IMR-90 (cell line): ENCODE results near the gene ZNF207. TPM values are rescaled to one million over a fixed set of nuclear protein-coding genes. Genes with fewer than 3 reads are reported as not detected.

Source experiments
- ATAC-seq: fragments of 200-7000 bp; cut with Tn5 transposase; 2 replicates; pipeline ENCODE4 v1.9.1; 2020; ENCODE audit warnings: low read depth, mild to moderate bottlenecking, moderate library complexity
- BruUV-seq: library from RNA; stranded (reverse); fragments of 400-500 nt; replicated peaks from 2 replicates; lab custom pipeline; 2021; lab: Mats Ljungman, UMichigan
- CTCF ChIA-PET: fragments of 300-600 bp; formaldehyde crosslinking; extraction: SDS; loops from one replicate; lab custom pipeline; 2021; ENCODE audit warnings: antibody characterized with exemption; lab: Yijun Ruan, JAX
- POLR2A ChIA-PET: fragments of 300-600 bp; sonication (Branson Sonifier 250); formaldehyde crosslinking; loops from one replicate; lab custom pipeline; 2022; ENCODE audit warnings: antibody characterized with exemption; ENCODE audit not compliant: unreplicated experiment; lab: Charles Lee
- DNase-seq: peaks from one replicate; pipeline ENCODE4 v3.0.0; 2013
- H2AFZ ChIP-seq: replicated peaks from 2 replicates; pipeline ENCODE3; 2013; ENCODE audit warnings: low read length, mild to moderate bottlenecking; ENCODE audit not compliant: poor library complexity
- H2AK5ac ChIP-seq: 2 replicates; pipeline ENCODE4 v1.6.1; 2013; ENCODE audit warnings: low read depth, low read length, inconsistent platforms
- H2AK9ac ChIP-seq: replicated peaks from 2 replicates; pipeline ENCODE3; 2013; ENCODE audit warnings: mild to moderate bottlenecking, low read depth, low read length, moderate library complexity; ENCODE audit not compliant: poor library complexity
- H2BK120ac ChIP-seq: 2 replicates; pipeline ENCODE4 v1.6.1; 2013; ENCODE audit warnings: low read depth, low read length, inconsistent platforms
- H2BK15ac ChIP-seq: 3 replicates; pipeline ENCODE4 v1.6.1; 2013; ENCODE audit warnings: low read depth, low read length, inconsistent platforms
- H2BK20ac ChIP-seq: 2 replicates; pipeline ENCODE4 v1.6.1; 2013; ENCODE audit warnings: low read depth, mild to moderate bottlenecking, inconsistent platforms, low read length, moderate library complexity
- H2BK5ac ChIP-seq: 2 replicates; pipeline ENCODE4 v1.6.1; 2013; ENCODE audit warnings: mild to moderate bottlenecking, low read depth, low read length, inconsistent platforms; ENCODE audit not compliant: poor library complexity, severe bottlenecking
- H3K14ac ChIP-seq: replicated peaks from 2 replicates; pipeline ENCODE4 v1.6.1; 2013; ENCODE audit warnings: low read depth, low read length, inconsistent platforms
- H3K18ac ChIP-seq: 2 replicates; pipeline ENCODE4 v1.6.1; 2013; ENCODE audit warnings: low read depth, low read length, control low read depth
- H3K23ac ChIP-seq: 2 replicates; pipeline ENCODE4 v1.6.1; 2013; ENCODE audit warnings: low read depth, low read length, inconsistent platforms
- H3K27ac ChIP-seq: 2 replicates; pipeline ENCODE4 v1.5.1; 2013; ENCODE audit warnings: mild to moderate bottlenecking, control low read depth, low read length; ENCODE audit not compliant: insufficient read depth
- H3K27me3 ChIP-seq: 2 replicates; pipeline ENCODE4 v1.6.1; 2013; ENCODE audit warnings: low read length; ENCODE audit not compliant: control insufficient read depth, insufficient read depth
- H3K36me3 ChIP-seq: 2 replicates; pipeline ENCODE4 v1.6.1; 2013; ENCODE audit warnings: low read length, mixed read lengths; ENCODE audit not compliant: control insufficient read depth, insufficient read depth
- H3K4ac ChIP-seq: 2 replicates; pipeline ENCODE4 v1.6.1; 2013; ENCODE audit warnings: low read depth, low read length, inconsistent platforms
- H3K4me1 ChIP-seq: 2 replicates; pipeline ENCODE4 v1.6.1; 2013; ENCODE audit warnings: low read length, mixed read lengths; ENCODE audit not compliant: control insufficient read depth, insufficient read depth
- H3K4me2 ChIP-seq: 2 replicates; pipeline ENCODE4 v1.6.1; 2013; ENCODE audit warnings: low read depth, mild to moderate bottlenecking, control low read depth, low read length, moderate library complexity
- H3K4me3 ChIP-seq: 2 replicates; pipeline ENCODE4 v1.5.1; 2013; ENCODE audit warnings: low read depth, mild to moderate bottlenecking, control low read depth, low read length, moderate library complexity; ENCODE audit not compliant: insufficient read depth
- H3K56ac ChIP-seq: 2 replicates; pipeline ENCODE4 v1.6.1; 2013; ENCODE audit warnings: low read length, inconsistent platforms; ENCODE audit not compliant: insufficient read depth; ENCODE audit errors: extremely low read depth
- H3K79me1 ChIP-seq, 2 experiments: 2 replicates each; pipeline ENCODE4 v1.6.1; 2013; ENCODE audit warnings: low read length in 2 of 2, inconsistent platforms in 1 of 2, low read depth in 1 of 2
- H3K9ac ChIP-seq: 2 replicates; pipeline ENCODE4 v1.6.1; 2013; ENCODE audit warnings: low read depth, low read length, control low read depth
- H3K9me1 ChIP-seq: 2 replicates; pipeline ENCODE4 v1.6.1; 2013; ENCODE audit warnings: low read length, inconsistent platforms; ENCODE audit not compliant: insufficient read depth
- H3K9me3 ChIP-seq: 2 replicates; pipeline ENCODE4 v1.6.1; 2013; ENCODE audit warnings: low read length; ENCODE audit not compliant: control insufficient read depth, insufficient read depth
- H4K20me1 ChIP-seq: 2 replicates; pipeline ENCODE4 v1.6.1; 2013; ENCODE audit warnings: low read length, inconsistent platforms; ENCODE audit not compliant: insufficient read depth
- H4K5ac ChIP-seq: 2 replicates; pipeline ENCODE4 v1.6.1; 2013; ENCODE audit warnings: mild to moderate bottlenecking, low read depth, low read length, control low read depth
- H4K8ac ChIP-seq, 2 experiments: 2 replicates each; pipeline ENCODE4 v1.6.1; 2013; ENCODE audit warnings: low read depth in 2 of 2, low read length in 2 of 2, control low read depth in 1 of 2, inconsistent platforms in 1 of 2
- H4K91ac ChIP-seq: 2 replicates; pipeline ENCODE4 v1.6.1; 2013; ENCODE audit warnings: low read depth, low read length, inconsistent platforms; ENCODE audit not compliant: insufficient read depth
- BHLHE40 ChIP-seq: fragments of 150-350 bp; IDR thresholded peaks from 2 replicates; pipeline ENCODE4 v1.6.1; 2016; ENCODE audit warnings: mild to moderate bottlenecking, low read depth, low read length
- CEBPB ChIP-seq: IDR thresholded peaks from 2 replicates; pipeline ENCODE4 v1.6.1; 2012; ENCODE audit warnings: low read depth, low read length, improper control_type of control experiment
- CHD1 ChIP-seq: IDR thresholded peaks from 2 replicates; pipeline ENCODE4 v1.6.1; 2012; ENCODE audit warnings: low read depth, low read length, improper control_type of control experiment
- FOS ChIP-seq: fragments of 150-350 bp; IDR thresholded peaks from 2 replicates; pipeline ENCODE4 v1.6.1; 2016; ENCODE audit warnings: low read depth, low read length
- MAFK ChIP-seq: IDR thresholded peaks from 2 replicates; pipeline ENCODE4 v1.6.1; 2012; ENCODE audit warnings: low read depth, low read length, improper control_type of control experiment
- MAZ ChIP-seq: IDR thresholded peaks from 2 replicates; pipeline ENCODE4 v1.6.1; 2012; ENCODE audit warnings: low read depth, mild to moderate bottlenecking, low read length, improper control_type of control experiment, moderate library complexity, borderline replicate concordance
- MXI1 ChIP-seq: IDR thresholded peaks from 2 replicates; pipeline ENCODE4 v1.6.1; 2012; ENCODE audit warnings: low read depth, mild to moderate bottlenecking, low read length, moderate library complexity, borderline replicate concordance
- RAD21 ChIP-seq: IDR thresholded peaks from 2 replicates; pipeline ENCODE4 v1.6.1; 2012; ENCODE audit warnings: low read length, improper control_type of control experiment
- RCOR1 ChIP-seq: IDR thresholded peaks from 2 replicates; pipeline ENCODE4 v1.6.1; 2012; ENCODE audit warnings: mild to moderate bottlenecking, low read length, improper control_type of control experiment; ENCODE audit not compliant: insufficient replicate concordance
- RFX5 ChIP-seq: IDR thresholded peaks from 2 replicates; pipeline ENCODE4 v1.8.0; 2012; ENCODE audit warnings: low read depth, mild to moderate bottlenecking, low read length, moderate library complexity
- SMC3 ChIP-seq: fragments of 150-350 bp; IDR thresholded peaks from 2 replicates; pipeline ENCODE4 v1.6.1; 2016; ENCODE audit warnings: low read depth, mild to moderate bottlenecking, antibody characterized with exemption, low read length, moderate library complexity
- WGBS, 2 experiments: methylation state at CpG; one replicate each; pipeline versions ENCODE4 v1.1.5 to v1.1.7; 2013; ENCODE audit warnings: missing lambda C conversion rate in 2 of 2; ENCODE audit not compliant: insufficient read length in 1 of 2; ENCODE audit errors: extremely low coverage in 2 of 2; 5-methylcytosine and 5-hydroxymethylcytosine counted together
- dilution Hi-C: fragments of 300-500 bp; cut with HindIII; formaldehyde crosslinking; loops from one replicate; pipeline ENCODE4 v1.14.3; 2018; ENCODE audit warnings: low sequenced_read_pairs; ENCODE audit not compliant: unreplicated experiment
- in situ Hi-C: fragments of 300-500 bp; cut with MboI; formaldehyde crosslinking; loops from 3 replicates; pipeline ENCODE4 v1.14.3; 2019; ENCODE audit warnings: low sequenced_read_pairs, inconsistent platforms, mixed read lengths
- intact Hi-C: fragments of 100-400 bp; cut with micrococcal nuclease; formaldehyde crosslinking; loops from 2 replicates; pipeline ENCODE4 v1.10.0; 2022
- polyA plus RNA-seq, 3 experiments: library from polyadenylated mRNA; depleted of rRNA; stranded (reverse); fragments of >200 nt; gene quantifications; 2 replicates each; pipeline ENCODE4 v1.2.3, GENCODE V29; 2012; ENCODE audit warnings: low replicate concordance in 1 of 3
- total RNA-seq: library from RNA; depleted of rRNA; stranded (reverse); fragments of >200 nt; gene quantifications from 2 replicates; pipeline ENCODE4 v1.2.3, GENCODE V29; 2012
- TF ChIP-seq, protein P1 (sequence below): conservative IDR thresholded peaks from 2 replicates; pipeline ENCODE4 v1.5.1; 2012; ENCODE audit warnings: mild to moderate bottlenecking, low read depth, low read length, improper control_type of control experiment

ZNF207 gene
- total and polyA plus RNA-seq, 2 of the 4 experiments (the other 2 are of a cell fraction), result 199 to 207 TPM

DNA sequence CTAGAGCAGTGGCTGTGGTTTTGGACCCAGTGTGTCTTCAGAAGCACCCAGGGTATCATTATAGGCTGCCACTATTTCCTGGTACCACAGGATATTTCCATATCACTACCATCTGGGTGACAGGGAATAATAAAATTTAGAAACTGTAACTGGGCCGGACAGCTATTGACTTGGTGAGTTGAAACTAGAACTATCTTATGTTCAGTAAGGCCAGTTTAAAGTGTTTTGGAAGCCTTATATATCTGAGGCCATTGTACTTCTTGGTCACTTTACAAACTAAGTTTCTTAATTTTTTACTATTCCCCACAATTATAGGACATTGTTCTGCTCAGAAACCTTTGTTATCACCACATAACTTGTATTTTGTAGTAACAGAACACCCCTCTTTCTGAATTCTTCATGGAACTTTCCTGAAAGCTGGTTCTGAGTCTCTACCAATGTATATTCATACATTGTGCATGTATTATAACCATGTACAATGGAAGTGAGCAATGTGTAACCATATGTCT lies 34.0 kb downstream of the ZNF207 start:
- H3K9ac ChIP-seq, result no peak overlapping the region
- no peaks in the 10 kb centered on the region for H3K4me1 ChIP-seq
- ChIA-PET CTCF (no interaction called here), POLR2A (no interaction called here)
- H2AFZ ChIP-seq, result no peak overlapping the region
- no peak for TF ChIP-seq RFX5
- no peak for TF ChIP-seq RCOR1
- no peak for TF ChIP-seq MXI1
- no peak for TF ChIP-seq MAZ
- TF ChIP-seq, protein P1, sequence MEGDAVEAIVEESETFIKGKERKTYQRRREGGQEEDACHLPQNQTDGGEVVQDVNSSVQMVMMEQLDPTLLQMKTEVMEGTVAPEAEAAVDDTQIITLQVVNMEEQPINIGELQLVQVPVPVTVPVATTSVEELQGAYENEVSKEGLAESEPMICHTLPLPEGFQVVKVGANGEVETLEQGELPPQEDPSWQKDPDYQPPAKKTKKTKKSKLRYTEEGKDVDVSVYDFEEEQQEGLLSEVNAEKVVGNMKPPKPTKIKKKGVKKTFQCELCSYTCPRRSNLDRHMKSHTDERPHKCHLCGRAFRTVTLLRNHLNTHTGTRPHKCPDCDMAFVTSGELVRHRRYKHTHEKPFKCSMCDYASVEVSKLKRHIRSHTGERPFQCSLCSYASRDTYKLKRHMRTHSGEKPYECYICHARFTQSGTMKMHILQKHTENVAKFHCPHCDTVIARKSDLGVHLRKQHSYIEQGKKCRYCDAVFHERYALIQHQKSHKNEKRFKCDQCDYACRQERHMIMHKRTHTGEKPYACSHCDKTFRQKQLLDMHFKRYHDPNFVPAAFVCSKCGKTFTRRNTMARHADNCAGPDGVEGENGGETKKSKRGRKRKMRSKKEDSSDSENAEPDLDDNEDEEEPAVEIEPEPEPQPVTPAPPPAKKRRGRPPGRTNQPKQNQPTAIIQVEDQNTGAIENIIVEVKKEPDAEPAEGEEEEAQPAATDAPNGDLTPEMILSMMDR, result no peak
- no peak for TF ChIP-seq RAD21
- no peak for TF ChIP-seq CEBPB
- TF ChIP-seq FOS, result no peak
- no peak for TF ChIP-seq SMC3
- TF ChIP-seq CHD1, result no peak
- no peak for TF ChIP-seq MAFK
- no peak for TF ChIP-seq BHLHE40
- dilution Hi-C loops, result no loop called here
- H3K36me3 ChIP-seq, result peaks cover 18% of the 10 kb centered on the region
- BruUV-seq, result no TSS peak
- no peaks in the 10 kb centered on the region for H3K27me3 ChIP-seq
- no peak overlapping the region for H3K4me2 ChIP-seq
- no peak overlapping the region for H2BK15ac ChIP-seq
- no peak for DNase-seq
- H3K23ac ChIP-seq, result no peak overlapping the region
- no peak overlapping the region for H2BK20ac ChIP-seq
- H3K4ac ChIP-seq, result no peak overlapping the region
- WGBS, 2 experiments, result no CpG with 5 or more reads among the region's 1 CpG
- no peak for ATAC-seq
- H3K4me3 ChIP-seq, result no peak overlapping the region
- peaks cover 2% of the 10 kb centered on the region; the same call in 1 of the 2 replicates for H3K9me1 ChIP-seq
- no peak overlapping the region for H2BK120ac ChIP-seq
- no peaks in the 10 kb centered on the region for H3K9me3 ChIP-seq
- H3K27ac ChIP-seq, result no peak overlapping the region
- no peak overlapping the region for H4K5ac ChIP-seq
- no peak overlapping the region for H2AK9ac ChIP-seq
- H4K8ac ChIP-seq, result no peak overlapping the region
- H4K91ac ChIP-seq, result no peak overlapping the region
- H3K14ac ChIP-seq, result no peak overlapping the region
- H2AK5ac ChIP-seq, result no peak overlapping the region
- H3K56ac ChIP-seq, result no peak overlapping the region
- H3K79me1 ChIP-seq, result peaks cover 9 to 21% of the 10 kb centered on the region in 2 experiments
- intact Hi-C loops, result no loop called here
- H4K20me1 ChIP-seq, result peaks cover 4% of the 10 kb centered on the region; the same call in 1 of the 2 replicates
- in situ Hi-C loops, result no loop called here
- no peak overlapping the region for H2BK5ac ChIP-seq
- H3K18ac ChIP-seq, result no peak overlapping the region
